K562 (cell line): ENCODE measurements around the gene SLC24A4. TPM values are rescaled to one million over a fixed set of nuclear protein-coding genes. Genes with fewer than 3 reads are reported as not detected.

Experiments
- ATAC-seq: fragments of 200-7000 bp; cut with Tn5 transposase; 3 replicates; pipeline ENCODE4 v1.9.1; 2020; ENCODE audit warnings: moderate library complexity
- BruUV-seq: library from RNA; stranded (reverse); fragments of 400-500 nt; replicated peaks from 2 replicates; lab custom pipeline; 2021; lab: Mats Ljungman, UMichigan
- CTCF ChIA-PET: fragments of 300-600 bp; formaldehyde crosslinking; extraction: SDS; loops from one replicate; lab custom pipeline; 2021; ENCODE audit warnings: low intra/inter-chr PET ratio; lab: Yijun Ruan, JAX
- POLR2A ChIA-PET: fragments of 300-600, 350-650 bp; sonication (Branson Sonifier 250); formaldehyde crosslinking; extraction: SDS; loops from one replicate; lab custom pipeline; 2021; ENCODE audit warnings: antibody characterized with exemption, inconsistent platforms; lab: Yijun Ruan, JAX
- DNase-seq, 4 experiments: peaks; one replicate each; pipeline versions ENCODE4 v3.0.0 to v3.0.0-alpha.2; 2011 to 2018; ENCODE audit warnings: low spot score in 3 of 4, mixed read lengths in 3 of 4; ENCODE audit errors: extremely low read depth in 1 of 4
- FAIRE-seq: peaks from 2 replicates; lab custom pipeline; 2011; peaks lifted over from hg19 to GRCh38; lab: Jason Lieb, UNC
- H2AFZ ChIP-seq: 2 replicates; pipeline ENCODE4 v1.6.0; 2011; ENCODE audit warnings: low read depth, low read length, control low read depth, inconsistent platforms
- H3K27ac ChIP-seq: fragments of 200-600 bp; 3 replicates; pipeline ENCODE4 v1.8.0; 2011; ENCODE audit warnings: low read depth, mild to moderate bottlenecking, control low read depth, inconsistent platforms, low read length, moderate library complexity, mixed read lengths; ENCODE audit errors: extremely low read depth
- H3K27me3 ChIP-seq, 2 experiments: fragments of 300-600 bp in 1 of 2; 2 replicates in 1 of 2; 3 replicates in 1 of 2; pipeline versions ENCODE4 v1.6.0 to v1.8.0; 2011; ENCODE audit warnings: inconsistent platforms in 2 of 2, low read length in 2 of 2, mild to moderate bottlenecking in 1 of 2, mixed read lengths in 1 of 2, moderate library complexity in 1 of 2; ENCODE audit not compliant: control insufficient read depth in 2 of 2, insufficient read depth in 2 of 2
- H3K36me3 ChIP-seq: fragments of 300-600 bp; 3 replicates; pipeline ENCODE4 v1.8.0; 2011; ENCODE audit warnings: mild to moderate bottlenecking, low read length, inconsistent platforms; ENCODE audit not compliant: control insufficient read depth, insufficient read depth
- H3K4me1 ChIP-seq, 2 experiments: fragments of 200-600 bp in 1 of 2; replicated peaks in 1 of 2; 2 replicates in 1 of 2; 3 replicates in 1 of 2; pipeline versions ENCODE4 v1.5.1 to v1.8.0; 2011; ENCODE audit warnings: inconsistent platforms in 2 of 2, low read length in 2 of 2, mild to moderate bottlenecking in 1 of 2, mixed read lengths in 1 of 2, moderate library complexity in 1 of 2; ENCODE audit not compliant: control insufficient read depth in 2 of 2, insufficient read depth in 2 of 2
- H3K4me2 ChIP-seq: 2 replicates; pipeline ENCODE4 v1.6.1; 2011; ENCODE audit warnings: low read length, control low read depth, inconsistent platforms, mixed read lengths; ENCODE audit not compliant: insufficient read depth
- H3K4me3 ChIP-seq: fragments of 200-600 bp; sonication (generic), shearing (Covaris generic); 2 replicates; pipeline ENCODE4 v1.5.1; 2016; ENCODE audit warnings: control low read depth, inconsistent platforms
- H3K79me2 ChIP-seq: fragments of 200-600 bp; 3 replicates; pipeline ENCODE4 v1.8.0; 2011; ENCODE audit warnings: low read length, inconsistent platforms; ENCODE audit not compliant: control insufficient read depth, insufficient read depth
- H3K9ac ChIP-seq, 2 experiments: 2 replicates each; pipeline versions ENCODE4 v1.6.0 to v1.6.1; 2011; ENCODE audit warnings: low read depth in 2 of 2, low read length in 2 of 2, control low read depth in 1 of 2, inconsistent platforms in 1 of 2, mild to moderate bottlenecking in 1 of 2, mixed read lengths in 1 of 2; ENCODE audit not compliant: insufficient read depth in 1 of 2
- H3K9me1 ChIP-seq: one replicate; pipeline ENCODE4 v1.6.0; 2011; ENCODE audit warnings: inconsistent platforms, mild to moderate bottlenecking, low read length, moderate library complexity; ENCODE audit not compliant: control insufficient read depth, insufficient read depth
- H3K9me3 ChIP-seq: replicated peaks from 2 replicates; pipeline ENCODE4 v1.5.1; 2011; ENCODE audit warnings: low read depth, low read length, inconsistent platforms; ENCODE audit not compliant: control insufficient read depth, insufficient read depth
- H4K20me1 ChIP-seq: replicated peaks from 2 replicates; pipeline ENCODE4 v1.6.1; 2011; ENCODE audit warnings: low read length, inconsistent platforms, mixed read lengths; ENCODE audit not compliant: control insufficient read depth, insufficient read depth
- HINFP ChIP-seq: fragments of 450-650 bp; conservative IDR thresholded peaks from 2 replicates; pipeline ENCODE4 v1.6.1; 2016; ENCODE audit warnings: missing genetic modification characterization, low read depth, mild to moderate bottlenecking, control low read depth, missing compliant biosample characterization
- WGBS: fragments of 100-300 bp; shearing (Covaris generic); methylation state at CpG from one replicate; pipeline ENCODE4 v1.1.6; 2016; ENCODE audit warnings: low coverage, mixed read lengths; ENCODE audit not compliant: insufficient coverage; ENCODE audit errors: missing lambda C conversion rate; 5-methylcytosine and 5-hydroxymethylcytosine counted together
- in situ Hi-C: fragments of 300-500 bp; cut with MboI; formaldehyde crosslinking; loops from 4 replicates; pipeline ENCODE4 v1.15.0; 2018; ENCODE audit warnings: inconsistent platforms, mixed read lengths
- intact Hi-C: fragments of 100-400 bp; cut with micrococcal nuclease; formaldehyde crosslinking; loops from 2 replicates; pipeline ENCODE4 v1.14.2; 2022
- polyA plus RNA-seq, 8 experiments: library from polyadenylated mRNA; depleted of rRNA in 4 of 8; stranded (reverse) in 5 of 8; unstranded in 3 of 8; fragments of >200 nt; fragmentation: Nextera tagmentation in 2 of 8; fragmentation: Illumina TruSeq in 1 of 8; extraction: Ambion mirVana in 2 of 8; extraction: Trizol in 1 of 8; gene quantifications; 2 replicates each; pipeline versions ENCODE4 v1.2.1 to v1.2.3, GENCODE V29; 2011 to 2014; ENCODE audit warnings: inconsistent platforms in 1 of 8, missing spikeins in 1 of 8
- total RNA-seq, 7 experiments: library from RNA; depleted of rRNA in 6 of 7; stranded (reverse); fragments of >200 nt in 6 of 7; fragmentation: Illumina TruSeq in 2 of 7; extraction: Trizol in 2 of 7; gene quantifications; 2 replicates each; pipeline versions ENCODE4 v1.2.1 to v1.2.3, GENCODE V29; 2011 to 2021; ENCODE audit warnings: low replicate concordance in 1 of 7

Gene SLC24A4
- total and polyA plus RNA-seq, 9 of the 15 experiments (the other 6 are each of a cell fraction or from before 2014, with no cell fraction given), result not detected

GRCh38 chr14:92512807-92513203, 189.8 kb downstream of the SLC24A4 start:
- in situ Hi-C loops, result no loop called here
- Histone ChIP-seq H3K9me1 (no peaks in the 10 kb centered on the region), H3K4me2 (no peak overlapping the region), H2AFZ (no peak overlapping the region), H4K20me1 (no peaks in the 10 kb centered on the region), H3K36me3 (no peaks in the 10 kb centered on the region), H3K9ac (no peak overlapping the region), H3K4me3 (no peak overlapping the region), H3K27me3 (peaks cover 3 to 34% of the 10 kb centered on the region in 2 experiments; a peak in 4 of 5 replicates), H3K79me2 (no peaks in the 10 kb centered on the region), H3K27ac (no peak overlapping the region), H3K9me3 (no peaks in the 10 kb centered on the region), H3K4me1 (peaks cover 0 to 8% of the 10 kb centered on the region in 2 experiments; a peak in 2 of 5 replicates)
- FAIRE-seq (no peak), DNase-seq (no peak), ATAC-seq (no peak)
- 5% methylated on average over 6 of the region's 9 CpGs for WGBS
- ChIA-PET CTCF (interaction anchor here (0.6 kb wide), 1 partner anchor 23 kb away, joined by 3 read pairs; no protein-coding TSS in a partner anchor), POLR2A (interaction anchor here (0.6 kb wide), 2 partner anchors 605 to 1938 kb away, joined by 3 read pairs; no protein-coding TSS in a partner anchor)
- no TSS peak for BruUV-seq
- intact Hi-C loops, result no loop called here
- no peak for TF ChIP-seq HINFP (tag)
